IMR-90 (cell line): ENCODE measurements around the gene ARHGEF26. TPM values are rescaled to one million over a fixed set of nuclear protein-coding genes. Genes with fewer than 3 reads are reported as not detected.

Source experiments
- ATAC-seq: fragments of 200-7000 bp; cut with Tn5 transposase; 2 replicates; pipeline ENCODE4 v1.9.1; 2020; ENCODE audit warnings: low read depth, mild to moderate bottlenecking, moderate library complexity
- BruUV-seq: library from RNA; stranded (reverse); fragments of 400-500 nt; replicated peaks from 2 replicates; lab custom pipeline; 2021; lab: Mats Ljungman, UMichigan
- CTCF ChIA-PET: fragments of 300-600 bp; formaldehyde crosslinking; extraction: SDS; loops from one replicate; lab custom pipeline; 2021; ENCODE audit warnings: antibody characterized with exemption; lab: Yijun Ruan, JAX
- POLR2A ChIA-PET: fragments of 300-600 bp; sonication (Branson Sonifier 250); formaldehyde crosslinking; loops from one replicate; lab custom pipeline; 2022; ENCODE audit warnings: antibody characterized with exemption; ENCODE audit not compliant: unreplicated experiment; lab: Charles Lee
- DNase-seq: peaks from one replicate; pipeline ENCODE4 v3.0.0; 2013
- H2AFZ ChIP-seq: replicated peaks from 2 replicates; pipeline ENCODE3; 2013; ENCODE audit warnings: low read length, mild to moderate bottlenecking; ENCODE audit not compliant: poor library complexity
- H2AK5ac ChIP-seq: 2 replicates; pipeline ENCODE4 v1.6.1; 2013; ENCODE audit warnings: low read depth, low read length, inconsistent platforms
- H2AK9ac ChIP-seq: replicated peaks from 2 replicates; pipeline ENCODE3; 2013; ENCODE audit warnings: mild to moderate bottlenecking, low read depth, low read length, moderate library complexity; ENCODE audit not compliant: poor library complexity
- H2BK120ac ChIP-seq: 2 replicates; pipeline ENCODE4 v1.6.1; 2013; ENCODE audit warnings: low read depth, low read length, inconsistent platforms
- H2BK15ac ChIP-seq: 3 replicates; pipeline ENCODE4 v1.6.1; 2013; ENCODE audit warnings: low read depth, low read length, inconsistent platforms
- H2BK20ac ChIP-seq: 2 replicates; pipeline ENCODE4 v1.6.1; 2013; ENCODE audit warnings: low read depth, mild to moderate bottlenecking, inconsistent platforms, low read length, moderate library complexity
- H2BK5ac ChIP-seq: 2 replicates; pipeline ENCODE4 v1.6.1; 2013; ENCODE audit warnings: mild to moderate bottlenecking, low read depth, low read length, inconsistent platforms; ENCODE audit not compliant: poor library complexity, severe bottlenecking
- H3K14ac ChIP-seq: replicated peaks from 2 replicates; pipeline ENCODE4 v1.6.1; 2013; ENCODE audit warnings: low read depth, low read length, inconsistent platforms
- H3K18ac ChIP-seq: 2 replicates; pipeline ENCODE4 v1.6.1; 2013; ENCODE audit warnings: low read depth, low read length, control low read depth
- H3K23ac ChIP-seq: 2 replicates; pipeline ENCODE4 v1.6.1; 2013; ENCODE audit warnings: low read depth, low read length, inconsistent platforms
- H3K27ac ChIP-seq: 2 replicates; pipeline ENCODE4 v1.5.1; 2013; ENCODE audit warnings: mild to moderate bottlenecking, control low read depth, low read length; ENCODE audit not compliant: insufficient read depth
- H3K27me3 ChIP-seq: 2 replicates; pipeline ENCODE4 v1.6.1; 2013; ENCODE audit warnings: low read length; ENCODE audit not compliant: control insufficient read depth, insufficient read depth
- H3K36me3 ChIP-seq: 2 replicates; pipeline ENCODE4 v1.6.1; 2013; ENCODE audit warnings: low read length, mixed read lengths; ENCODE audit not compliant: control insufficient read depth, insufficient read depth
- H3K4ac ChIP-seq: 2 replicates; pipeline ENCODE4 v1.6.1; 2013; ENCODE audit warnings: low read depth, low read length, inconsistent platforms
- H3K4me1 ChIP-seq: 2 replicates; pipeline ENCODE4 v1.6.1; 2013; ENCODE audit warnings: low read length, mixed read lengths; ENCODE audit not compliant: control insufficient read depth, insufficient read depth
- H3K4me2 ChIP-seq: 2 replicates; pipeline ENCODE4 v1.6.1; 2013; ENCODE audit warnings: low read depth, mild to moderate bottlenecking, control low read depth, low read length, moderate library complexity
- H3K4me3 ChIP-seq: 2 replicates; pipeline ENCODE4 v1.5.1; 2013; ENCODE audit warnings: low read depth, mild to moderate bottlenecking, control low read depth, low read length, moderate library complexity; ENCODE audit not compliant: insufficient read depth
- H3K56ac ChIP-seq: 2 replicates; pipeline ENCODE4 v1.6.1; 2013; ENCODE audit warnings: low read length, inconsistent platforms; ENCODE audit not compliant: insufficient read depth; ENCODE audit errors: extremely low read depth
- H3K79me1 ChIP-seq, 2 experiments: 2 replicates each; pipeline ENCODE4 v1.6.1; 2013; ENCODE audit warnings: low read length in 2 of 2, inconsistent platforms in 1 of 2, low read depth in 1 of 2
- H3K9ac ChIP-seq: 2 replicates; pipeline ENCODE4 v1.6.1; 2013; ENCODE audit warnings: low read depth, low read length, control low read depth
- H3K9me1 ChIP-seq: 2 replicates; pipeline ENCODE4 v1.6.1; 2013; ENCODE audit warnings: low read length, inconsistent platforms; ENCODE audit not compliant: insufficient read depth
- H3K9me3 ChIP-seq: 2 replicates; pipeline ENCODE4 v1.6.1; 2013; ENCODE audit warnings: low read length; ENCODE audit not compliant: control insufficient read depth, insufficient read depth
- H4K20me1 ChIP-seq: 2 replicates; pipeline ENCODE4 v1.6.1; 2013; ENCODE audit warnings: low read length, inconsistent platforms; ENCODE audit not compliant: insufficient read depth
- H4K5ac ChIP-seq: 2 replicates; pipeline ENCODE4 v1.6.1; 2013; ENCODE audit warnings: mild to moderate bottlenecking, low read depth, low read length, control low read depth
- H4K8ac ChIP-seq, 2 experiments: 2 replicates each; pipeline ENCODE4 v1.6.1; 2013; ENCODE audit warnings: low read depth in 2 of 2, low read length in 2 of 2, control low read depth in 1 of 2, inconsistent platforms in 1 of 2
- H4K91ac ChIP-seq: 2 replicates; pipeline ENCODE4 v1.6.1; 2013; ENCODE audit warnings: low read depth, low read length, inconsistent platforms; ENCODE audit not compliant: insufficient read depth
- BHLHE40 ChIP-seq: fragments of 150-350 bp; IDR thresholded peaks from 2 replicates; pipeline ENCODE4 v1.6.1; 2016; ENCODE audit warnings: mild to moderate bottlenecking, low read depth, low read length
- CEBPB ChIP-seq: IDR thresholded peaks from 2 replicates; pipeline ENCODE4 v1.6.1; 2012; ENCODE audit warnings: low read depth, low read length, improper control_type of control experiment
- CHD1 ChIP-seq: IDR thresholded peaks from 2 replicates; pipeline ENCODE4 v1.6.1; 2012; ENCODE audit warnings: low read depth, low read length, improper control_type of control experiment
- CTCF ChIP-seq: conservative IDR thresholded peaks from 2 replicates; pipeline ENCODE4 v1.5.1; 2012; ENCODE audit warnings: mild to moderate bottlenecking, low read depth, low read length, improper control_type of control experiment
- FOS ChIP-seq: fragments of 150-350 bp; IDR thresholded peaks from 2 replicates; pipeline ENCODE4 v1.6.1; 2016; ENCODE audit warnings: low read depth, low read length
- MAFK ChIP-seq: IDR thresholded peaks from 2 replicates; pipeline ENCODE4 v1.6.1; 2012; ENCODE audit warnings: low read depth, low read length, improper control_type of control experiment
- MAZ ChIP-seq: IDR thresholded peaks from 2 replicates; pipeline ENCODE4 v1.6.1; 2012; ENCODE audit warnings: low read depth, mild to moderate bottlenecking, low read length, improper control_type of control experiment, moderate library complexity, borderline replicate concordance
- MXI1 ChIP-seq: IDR thresholded peaks from 2 replicates; pipeline ENCODE4 v1.6.1; 2012; ENCODE audit warnings: low read depth, mild to moderate bottlenecking, low read length, moderate library complexity, borderline replicate concordance
- NFE2L2 ChIP-seq: fragments of 150-350 bp; IDR thresholded peaks from 2 replicates; pipeline ENCODE4 v1.6.1; 2016; ENCODE audit warnings: low read depth, mild to moderate bottlenecking, low read length
- POLR2A ChIP-seq: IDR thresholded peaks from 2 replicates; pipeline ENCODE4 v1.6.1; 2012; ENCODE audit warnings: mild to moderate bottlenecking, low read depth, low read length
- RAD21 ChIP-seq: IDR thresholded peaks from 2 replicates; pipeline ENCODE4 v1.6.1; 2012; ENCODE audit warnings: low read length, improper control_type of control experiment
- RCOR1 ChIP-seq: IDR thresholded peaks from 2 replicates; pipeline ENCODE4 v1.6.1; 2012; ENCODE audit warnings: mild to moderate bottlenecking, low read length, improper control_type of control experiment; ENCODE audit not compliant: insufficient replicate concordance
- RFX5 ChIP-seq: IDR thresholded peaks from 2 replicates; pipeline ENCODE4 v1.8.0; 2012; ENCODE audit warnings: low read depth, mild to moderate bottlenecking, low read length, moderate library complexity
- SMC3 ChIP-seq: fragments of 150-350 bp; IDR thresholded peaks from 2 replicates; pipeline ENCODE4 v1.6.1; 2016; ENCODE audit warnings: low read depth, mild to moderate bottlenecking, antibody characterized with exemption, low read length, moderate library complexity
- WGBS, 2 experiments: methylation state at CpG; one replicate each; pipeline versions ENCODE4 v1.1.5 to v1.1.7; 2013; ENCODE audit warnings: missing lambda C conversion rate in 2 of 2; ENCODE audit not compliant: insufficient read length in 1 of 2; ENCODE audit errors: extremely low coverage in 2 of 2; 5-methylcytosine and 5-hydroxymethylcytosine counted together
- dilution Hi-C: fragments of 300-500 bp; cut with HindIII; formaldehyde crosslinking; loops from one replicate; pipeline ENCODE4 v1.14.3; 2018; ENCODE audit warnings: low sequenced_read_pairs; ENCODE audit not compliant: unreplicated experiment
- in situ Hi-C: fragments of 300-500 bp; cut with MboI; formaldehyde crosslinking; loops from 3 replicates; pipeline ENCODE4 v1.14.3; 2019; ENCODE audit warnings: low sequenced_read_pairs, inconsistent platforms, mixed read lengths
- intact Hi-C: fragments of 100-400 bp; cut with micrococcal nuclease; formaldehyde crosslinking; loops from 2 replicates; pipeline ENCODE4 v1.10.0; 2022
- polyA plus RNA-seq, 3 experiments: library from polyadenylated mRNA; depleted of rRNA; stranded (reverse); fragments of >200 nt; gene quantifications; 2 replicates each; pipeline ENCODE4 v1.2.3, GENCODE V29; 2012; ENCODE audit warnings: low replicate concordance in 1 of 3
- total RNA-seq: library from RNA; depleted of rRNA; stranded (reverse); fragments of >200 nt; gene quantifications from 2 replicates; pipeline ENCODE4 v1.2.3, GENCODE V29; 2012

Gene ARHGEF26
- total and polyA plus RNA-seq, 2 of the 4 experiments (the other 2 are of a cell fraction) = 2.0 to 2.3 TPM

DNA sequence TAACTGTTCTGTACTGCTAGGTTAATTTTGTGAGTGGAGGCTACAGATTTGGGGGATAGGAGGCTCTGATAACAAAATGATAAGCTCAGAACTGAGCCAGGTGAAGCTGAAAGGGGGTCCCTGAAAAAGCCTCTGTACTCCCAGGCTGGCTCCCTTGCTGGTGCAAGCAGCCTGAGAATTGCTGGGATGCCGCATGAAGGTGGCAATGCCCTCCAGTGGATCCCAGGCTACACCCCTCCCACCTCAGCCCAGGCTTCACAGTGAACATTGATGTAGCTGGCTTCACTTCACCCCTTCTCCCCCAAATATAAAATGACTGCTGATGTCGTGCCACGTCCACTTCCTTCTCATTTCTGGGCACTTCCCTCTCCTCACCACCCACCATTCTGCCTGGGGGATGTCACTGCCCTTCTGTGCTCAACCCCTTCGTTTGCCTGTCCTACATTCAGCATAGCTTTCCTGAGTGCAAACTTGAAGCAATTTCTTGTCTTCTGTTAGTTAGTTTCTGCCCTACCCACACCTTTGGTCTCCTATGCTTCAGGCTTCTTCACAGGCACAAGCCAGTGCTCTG is 9.7 kb upstream of the ARHGEF26 start:
- H3K18ac ChIP-seq = no peak overlapping the region
- H2BK15ac ChIP-seq = no peak overlapping the region
- no peaks in the 10 kb centered on the region for H4K20me1 ChIP-seq
- H3K36me3 ChIP-seq = no peaks in the 10 kb centered on the region
- peaks cover 7% of the 10 kb centered on the region for H3K27me3 ChIP-seq
- TF ChIP-seq RFX5 (no peak), CTCF (no peak), NFE2L2 (no peak), FOS (no peak), MAFK (no peak), RAD21 (no peak), CHD1 (no peak), CEBPB (no peak), MAZ (no peak), POLR2A (no peak), BHLHE40 (no peak), RCOR1 (no peak), MXI1 (no peak), SMC3 (no peak)
- DNase-seq (no peak), ATAC-seq (no peak)
- no peak overlapping the region for H2BK20ac ChIP-seq
- CTCF ChIA-PET = no interaction called here
- H2BK5ac ChIP-seq = no peak overlapping the region
- H3K9me3 ChIP-seq = no peaks in the 10 kb centered on the region
- 80% methylated on average over 1 of the region's 4 CpGs; no CpG with 5 or more reads in 1 of the 2 experiments for WGBS, 2 experiments
- no peak overlapping the region for H3K9ac ChIP-seq
- POLR2A ChIA-PET = no interaction called here
- no peak overlapping the region for H2AK5ac ChIP-seq
- no peak overlapping the region for H2AK9ac ChIP-seq
- no peak overlapping the region for H2BK120ac ChIP-seq
- no peak overlapping the region for H3K27ac ChIP-seq
- no peak overlapping the region for H3K23ac ChIP-seq
- no peaks in the 10 kb centered on the region for H3K9me1 ChIP-seq
- no TSS peak for BruUV-seq
- H2AFZ ChIP-seq = no peak overlapping the region
- H4K8ac ChIP-seq = no peak overlapping the region
- in situ Hi-C loops (no loop called here), intact Hi-C loops (no loop called here), dilution Hi-C loops (no loop called here)
- no peak overlapping the region for H3K4me2 ChIP-seq
- no peak overlapping the region for H3K56ac ChIP-seq
- no peak overlapping the region for H3K4ac ChIP-seq
- H4K91ac ChIP-seq = no peak overlapping the region
- H3K79me1 ChIP-seq = no peaks in the 10 kb centered on the region
- H3K4me1 ChIP-seq = no peaks in the 10 kb centered on the region
- no peak overlapping the region for H3K14ac ChIP-seq
- no peak overlapping the region for H3K4me3 ChIP-seq
- H4K5ac ChIP-seq = no peak overlapping the region
